PC-3 (cell line): ENCODE results near the gene VPS52. TPM values are rescaled to one million over a fixed set of nuclear protein-coding genes. Genes with fewer than 3 reads are reported as not detected.

Source experiments
- ATAC-seq: fragments of 200-7000 bp; cut with Tn5 transposase; 2 replicates; pipeline ENCODE4 v1.9.1; 2020; ENCODE audit warnings: mild to moderate bottlenecking, moderate library complexity
- BruUV-seq: library from RNA; stranded (reverse); fragments of 400-500 nt; replicated peaks from 2 replicates; lab custom pipeline; 2021; lab: Mats Ljungman, UMichigan
- CTCF ChIA-PET: fragments of 300-600 bp; sonication (Branson Sonifier 250); formaldehyde crosslinking; loops from one replicate; lab custom pipeline; 2022; ENCODE audit warnings: antibody characterized with exemption; lab: Charles Lee
- POLR2A ChIA-PET: fragments of 300-600 bp; sonication (Branson Sonifier 250); formaldehyde crosslinking; loops from one replicate; lab custom pipeline; 2022; ENCODE audit warnings: antibody characterized with exemption; ENCODE audit not compliant: unreplicated experiment; lab: Charles Lee
- DNase-seq: peaks from one replicate; pipeline ENCODE4 v3.0.0-alpha.2; 2015
- H2AFZ ChIP-seq: fragments of 300-600 bp; sonication (generic); 2 replicates; pipeline ENCODE4 v1.6.0; 2016; ENCODE audit warnings: antibody characterized with exemption, low read length
- H3F3A ChIP-seq: fragments of 300-600 bp; sonication (generic); one replicate; pipeline ENCODE4 v1.6.0; 2017; ENCODE audit warnings: antibody characterized with exemption, low read length, control low read depth, mild to moderate bottlenecking; ENCODE audit not compliant: unreplicated experiment
- H3K27ac ChIP-seq: fragments of 300-600 bp; sonication (generic); 2 replicates; pipeline ENCODE4 v1.5.1; 2016; ENCODE audit warnings: mild to moderate bottlenecking, low read length
- H3K27me3 ChIP-seq: fragments of 300-600 bp; sonication (generic); 2 replicates; pipeline ENCODE4 v1.6.1; 2016; ENCODE audit warnings: low read length, mixed read lengths
- H3K36me3 ChIP-seq: fragments of 300-600 bp; sonication (generic); 2 replicates; pipeline ENCODE4 v1.6.1; 2016; ENCODE audit warnings: low read depth, mixed run types, low read length, mixed read lengths
- H3K4me1 ChIP-seq: fragments of 300-600 bp; sonication (generic); 2 replicates; pipeline ENCODE4 v1.5.1; 2016; ENCODE audit warnings: low read length; ENCODE audit not compliant: insufficient read depth
- H3K4me2 ChIP-seq: fragments of 300-600 bp; sonication (generic); 2 replicates; pipeline ENCODE4 v1.6.0; 2016; ENCODE audit warnings: low read length
- H3K4me3 ChIP-seq: fragments of 300-600 bp; sonication (generic); 2 replicates; pipeline ENCODE4 v1.5.1; 2016; ENCODE audit warnings: mild to moderate bottlenecking, low read length, mixed read lengths
- H3K79me2 ChIP-seq: fragments of 300-600 bp; sonication (generic); 2 replicates; pipeline ENCODE4 v1.6.1; 2017; ENCODE audit warnings: low read length, mixed read lengths
- H3K9ac ChIP-seq: fragments of 300-600 bp; sonication (generic); 2 replicates; pipeline ENCODE4 v1.6.0; 2016; ENCODE audit warnings: mild to moderate bottlenecking, low read length
- H3K9me2 ChIP-seq: fragments of 300-600 bp; sonication (generic); replicated peaks from 2 replicates; pipeline ENCODE4 v1.6.1; 2016; ENCODE audit warnings: mixed run types, low read length, mixed read lengths
- H3K9me3 ChIP-seq: fragments of 300-600 bp; sonication (generic); 2 replicates; pipeline ENCODE4 v1.6.1; 2016; ENCODE audit warnings: low read length, mixed read lengths
- H4K20me1 ChIP-seq: fragments of 300-600 bp; sonication (generic); 2 replicates; pipeline ENCODE4 v1.6.1; 2016; ENCODE audit warnings: low read length, mixed read lengths
- CTCF ChIP-seq: fragments of 300-600 bp; sonication (generic); conservative IDR thresholded peaks from 2 replicates; pipeline ENCODE4 v1.5.1; 2017; ENCODE audit warnings: antibody characterized with exemption, low read depth, mild to moderate bottlenecking, low read length
- EZH2 ChIP-seq: fragments of 300-600 bp; sonication (generic); IDR thresholded peaks from one replicate; pipeline ENCODE4 v1.6.1; 2017; ENCODE audit warnings: antibody characterized with exemption, mild to moderate bottlenecking, low read length; ENCODE audit not compliant: unreplicated experiment
- EZH2phosphoT487 ChIP-seq: fragments of 300-600 bp; sonication (generic); IDR thresholded peaks from 2 replicates; pipeline ENCODE4 v1.6.1; 2018; ENCODE audit warnings: mild to moderate bottlenecking, antibody characterized with exemption, low read length, borderline replicate concordance
- intact Hi-C: fragments of 100-400 bp; cut with micrococcal nuclease; formaldehyde crosslinking; loops from 2 replicates; pipeline ENCODE4 v1.9.0; 2023
- total RNA-seq: library from RNA; depleted of rRNA; stranded (reverse); fragments of >200 nt; gene quantifications from 2 replicates; pipeline ENCODE4 v1.2.3, GENCODE V29; 2014

VPS52 gene
- total RNA-seq, 1 experiment from 2014 or later = 33.7 TPM

DNA sequence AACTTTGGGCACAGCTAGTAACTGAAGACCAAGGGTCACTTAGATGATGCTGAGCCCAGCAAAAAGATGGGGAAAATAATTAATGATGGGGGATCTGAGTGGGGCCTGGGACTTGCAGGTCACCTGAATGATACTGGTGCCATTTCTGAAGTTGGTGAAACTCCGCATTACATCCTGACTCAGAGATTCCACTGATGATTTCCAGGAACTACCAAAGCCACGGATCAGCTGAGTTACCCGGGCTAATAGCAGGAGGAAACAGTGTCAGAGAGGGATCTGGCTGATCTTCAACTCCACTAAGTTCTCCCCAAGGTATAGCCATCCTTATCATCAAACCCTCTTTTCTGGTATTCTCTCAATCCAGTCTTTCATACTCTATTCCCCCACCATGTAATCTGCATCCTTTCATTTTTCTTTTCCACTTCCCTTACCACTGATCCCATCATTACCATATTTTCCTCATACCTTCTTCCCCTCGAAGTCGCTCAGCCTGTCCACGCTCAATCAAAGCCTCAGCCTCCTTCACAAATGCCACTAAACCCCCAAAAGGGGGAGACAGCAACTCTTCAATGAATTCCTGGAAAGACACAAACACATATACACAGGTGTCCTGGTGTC is 20.2 kb downstream of the VPS52 start:
- Histone ChIP-seq H3K79me2 (no peaks in the 10 kb centered on the region), H2AFZ (no peak overlapping the region), H3F3A (peaks cover 7% of the 10 kb centered on the region), H3K9ac (no peak overlapping the region), H3K36me3 (no peaks in the 10 kb centered on the region), H3K27me3 (no peaks in the 10 kb centered on the region), H4K20me1 (no peaks in the 10 kb centered on the region), H3K9me2 (no peaks in the 10 kb centered on the region), H3K9me3 (no peaks in the 10 kb centered on the region), H3K27ac (no peak overlapping the region), H3K4me1 (peaks cover 30% of the 10 kb centered on the region), H3K4me3 (no peak overlapping the region), H3K4me2 (no peak overlapping the region)
- no TSS peak for BruUV-seq
- no peak for ATAC-seq
- CTCF ChIA-PET = no interaction called here
- intact Hi-C loops = loop anchor here (2.0 kb wide), 1 partner anchor 47 kb away; the partner anchor contains the start of gene RGL2
- POLR2A ChIA-PET = no interaction called here
- no peak for TF ChIP-seq EZH2phosphoT487
- no peak for DNase-seq

DNA sequence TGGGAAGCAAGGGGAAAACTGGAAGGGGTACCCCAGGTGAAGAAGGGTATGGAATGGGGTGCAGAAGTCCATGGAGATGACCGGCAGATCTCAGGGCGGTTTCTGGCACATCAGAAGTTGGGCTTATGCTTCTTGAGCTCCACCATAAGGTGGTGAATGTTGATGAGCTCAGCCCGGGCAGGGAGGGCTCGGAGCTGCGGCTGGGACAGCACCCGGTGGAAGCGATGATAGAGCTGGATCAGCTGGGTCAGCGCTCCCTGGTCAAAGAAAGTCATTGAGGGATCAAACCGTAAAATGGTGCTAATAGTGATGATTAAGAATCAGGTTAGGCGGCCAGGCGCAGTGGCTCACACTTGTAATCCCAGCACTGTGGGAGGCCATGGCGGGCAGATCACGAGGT is 20.9 kb downstream of the VPS52 start:
- CTCF ChIA-PET = interaction anchor here (0.7 to 2.0 kb wide), 2 partner anchors 9 to 99 kb away, joined by 3 to 8 read pairs; no protein-coding TSS in a partner anchor
- BruUV-seq = no TSS peak
- Histone ChIP-seq H3K9ac (no peak overlapping the region), H2AFZ (no peak overlapping the region), H3K27me3 (no peaks in the 10 kb centered on the region), H3K4me3 (no peak overlapping the region), H3K9me3 (no peaks in the 10 kb centered on the region), H3K36me3 (no peaks in the 10 kb centered on the region), H4K20me1 (no peaks in the 10 kb centered on the region), H3K4me1 (peaks cover 30% of the 10 kb centered on the region), H3K79me2 (no peaks in the 10 kb centered on the region), H3K9me2 (no peaks in the 10 kb centered on the region), H3F3A (peaks cover 7% of the 10 kb centered on the region), H3K27ac (peak overlapping the region; percentile 72), H3K4me2 (peak overlapping the region; percentile 89)
- no peak for TF ChIP-seq EZH2
- TF ChIP-seq EZH2phosphoT487 = no peak
- no peak for TF ChIP-seq CTCF
- ATAC-seq (no peak), DNase-seq (no peak)
- intact Hi-C loops = loop anchor here (2.0 kb wide), 1 partner anchor 48 kb away; the partner anchor contains the start of gene RGL2
- POLR2A ChIA-PET = interaction anchor here (0.6 to 1.0 kb wide), 3 partner anchors 10 to 279 kb away, joined by 3 to 6 read pairs (median 4); no protein-coding TSS in a partner anchor

DNA sequence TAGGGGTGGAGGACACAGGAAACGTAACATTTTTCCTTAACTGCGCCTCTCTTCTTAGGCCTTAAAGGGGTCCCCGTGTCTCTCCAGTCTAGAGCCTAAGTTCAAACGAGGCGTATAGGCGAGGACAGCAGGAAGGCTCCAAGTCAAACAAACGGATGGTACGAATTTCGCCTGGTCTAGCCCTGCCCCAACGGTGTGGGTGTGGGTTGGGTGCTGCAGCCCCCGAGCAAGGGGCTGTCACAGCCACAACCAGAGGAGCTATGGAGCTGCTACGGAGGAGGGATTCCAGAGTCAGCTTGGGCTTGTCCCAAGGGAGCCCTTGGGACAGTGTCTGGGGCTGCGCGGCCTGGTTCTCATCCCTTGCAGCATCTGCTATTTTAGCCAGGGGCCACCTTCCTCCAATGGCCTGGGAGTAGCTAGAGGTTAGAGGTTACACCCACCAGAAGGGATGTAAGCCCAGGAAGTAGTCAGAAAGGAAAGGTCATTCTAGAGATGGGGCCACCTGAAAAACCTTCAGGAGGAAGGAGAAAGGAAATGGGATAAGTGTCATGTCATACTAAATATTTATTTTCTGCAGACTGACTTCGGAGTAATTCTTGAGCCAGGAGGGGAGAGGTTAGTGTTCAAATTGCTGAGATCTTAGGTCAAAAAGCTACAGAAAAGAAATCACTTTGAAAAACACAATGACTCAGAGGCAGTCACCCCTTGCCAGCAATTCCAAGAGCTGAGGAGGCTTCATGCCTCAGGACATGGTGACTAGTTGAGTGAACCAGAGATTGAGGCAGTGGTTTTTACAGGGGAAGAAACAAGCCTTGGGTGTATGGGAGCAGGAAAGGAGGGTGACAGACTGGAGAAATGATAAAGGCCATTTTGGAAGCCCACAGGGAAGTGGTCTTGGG is 21.7 kb downstream of the VPS52 start:
- Histone ChIP-seq H3K27me3 (no peaks in the 10 kb centered on the region), H3K4me2 (peak overlapping the region; percentile 89), H4K20me1 (no peaks in the 10 kb centered on the region), H3F3A (peaks cover 7% of the 10 kb centered on the region), H3K9me3 (no peaks in the 10 kb centered on the region), H3K9ac (peak overlapping the region; percentile 69), H3K4me3 (peak overlapping the region; percentile 70), H2AFZ (peak overlapping the region; percentile 81), H3K9me2 (no peaks in the 10 kb centered on the region), H3K27ac (peak overlapping the region; percentile 72), H3K36me3 (no peaks in the 10 kb centered on the region), H3K79me2 (no peaks in the 10 kb centered on the region), H3K4me1 (peaks cover 30% of the 10 kb centered on the region)
- peak; percentile 93 for DNase-seq
- TSS peak; percentile 93 for BruUV-seq
- POLR2A ChIA-PET = interaction anchor here (0.5 to 1.0 kb wide), 5 partner anchors 11 to 1120 kb away, joined by 3 to 7 read pairs (median 4); partner anchors contain the start of gene FKBPL
- CTCF ChIA-PET = interaction anchor here (0.5 to 2.0 kb wide), 4 partner anchors 10 to 100 kb away, joined by 3 to 8 read pairs (median 5); no protein-coding TSS in a partner anchor
- intact Hi-C loops = loop anchor here (1.0 to 2.0 kb wide), 4 partner anchors 43 to 127 kb away; partner anchors contain the start of gene RGL2
- ATAC-seq = peak; percentile 34
- TF ChIP-seq CTCF = no peak
- no peak for TF ChIP-seq EZH2phosphoT487
- TF ChIP-seq EZH2 = no peak
